Adrenal gland (tissue), 12 donors: Measurements from ENCODE around the gene IGHMBP2. TPM values are rescaled to one million over a fixed set of nuclear protein-coding genes. Genes with fewer than 3 reads are reported as not detected.

Experiments used
- DNase-seq, 7 donors: peaks; one replicate each; pipeline ENCODE4 v3.0.0-alpha.2; 2019 to 2020
- H3K27ac ChIP-seq, 5 donors: fragments of 200-600 bp; sonication (generic) in 4 of 5; 1 replicate in 3 of 5; 2 replicates in 2 of 5; pipeline versions ENCODE4 v1.5.1 to v1.8.0; 2016 to 2020; ENCODE audit warnings: mild to moderate bottlenecking in 1 of 5
- H3K27me3 ChIP-seq: fragments of 200-600 bp; 2 replicates; pipeline ENCODE4 v1.8.0; 2021
- H3K36me3 ChIP-seq, 2 donors: fragments of 200-600 bp; replicated peaks in 1 of 2; 1 replicate in 1 of 2; 2 replicates in 1 of 2; pipeline versions ENCODE4 v1.5.1 to v1.8.0; 2018 to 2022
- H3K4me1 ChIP-seq, 2 donors: fragments of 200-600 bp; replicated peaks in 1 of 2; 1 replicate in 1 of 2; 2 replicates in 1 of 2; pipeline versions ENCODE4 v1.5.1 to v1.8.0; 2018 to 2021
- H3K4me3 ChIP-seq, 4 donors: fragments of 200-600 bp; sonication (generic) in 3 of 4; one replicate each; pipeline ENCODE4 v1.5.1; 2016 to 2018
- H3K9me3 ChIP-seq, 3 donors: fragments of 200-600 bp; sonication (generic) in 1 of 3; replicated peaks in 1 of 3; 1 replicate in 2 of 3; 2 replicates in 1 of 3; pipeline versions ENCODE4 v1.5.1 to v1.8.0; 2016 to 2021
- CTCF ChIP-seq, 6 experiments: fragments of 450-650 bp in 4 of 6; fragments of 200-600 bp in 2 of 6; sonication (generic) in 1 of 6; IDR thresholded peaks; 1 replicate in 5 of 6; 2 replicates in 1 of 6; pipeline versions ENCODE4 v1.5.1 to v1.8.0; 2016 to 2021; ENCODE audit warnings: antibody characterized with exemption in 6 of 6, mild to moderate bottlenecking in 2 of 6, moderate library complexity in 1 of 6
- POLR2A ChIP-seq, 2 donors: fragments of 450-650 bp; IDR thresholded peaks; one replicate each; pipeline ENCODE4 v1.6.1; 2017; ENCODE audit warnings: antibody characterized with exemption in 2 of 2, mild to moderate bottlenecking in 2 of 2, moderate library complexity in 1 of 2
- WGBS, 4 donors: extraction: QIAGEN DNeasy Blood & Tissue Kit in 2 of 4; methylation state at CpG; one replicate each; pipeline versions ENCODE4 v1.1.5 to v1.1.7; 2013 to 2017; 5-methylcytosine and 5-hydroxymethylcytosine counted together
- intact Hi-C, 2 donors: fragments of 100-400 bp; cut with DNase I; formaldehyde crosslinking; loops; one replicate each; pipeline versions ENCODE4 v1.14.1 to v1.15.0; 2022 to 2023
- polyA plus RNA-seq, 3 donors: library from polyadenylated mRNA; stranded (reverse); fragments of 200-250 nt in 2 of 3; fragments of 350-450 nt in 1 of 3; fragmentation: Illumina TruSeq in 1 of 3; extraction: RNeasy Lipid Tissue Mini Kit (QIAGEN cat#74804) in 1 of 3; gene quantifications; one replicate each; pipeline ENCODE4 v1.2.3, GENCODE V29; 2013 to 2014
- total RNA-seq, 9 donors: library from RNA; depleted of rRNA in 4 of 9; stranded (reverse); fragments of >200 nt in 4 of 9; fragments of 120-200 nt in 1 of 9; fragmentation: NEBNext Ultra II Directional in 1 of 9; extraction: Animal tissue kit (Norgen Biotek cat#: 25700) in 1 of 9; gene quantifications; one replicate each; pipeline versions ENCODE4 v1.1.0 to v1.2.4, GENCODE V29; 2013 to 2023
- donor health status: healthy with polysubstance abuse.
- donor health status: Bipolar disorder and iron deficiency.
- donor health status: DM: yes; HTN: yes; CAD: no.
- donor health status: DM: no; HTN: no; CAD: no.
- donor health status: DM: no; HTN: no; CAD: no.
- donor health status: DM: yes; HTN: yes; CAD: no.

Gene IGHMBP2
- total and polyA plus RNA-seq, 12 donors: 7.9 to 40.6 (median 16.3) TPM

- no peak overlapping the region for H3K4me3 ChIP-seq
- H3K4me1 ChIP-seq: no peaks in the 10 kb centered on the region
- no peak overlapping the region for H3K27ac ChIP-seq
- H3K9me3 ChIP-seq: no peaks in the 10 kb centered on the region
- no peaks in the 10 kb centered on the region for H3K27me3 ChIP-seq
- no peaks in the 10 kb centered on the region for H3K36me3 ChIP-seq
- no peak for TF ChIP-seq CTCF (IDR thresholded peaks at IDR 0.05)
- no peak for TF ChIP-seq POLR2A (IDR thresholded peaks at IDR 0.05)
- intact Hi-C loops: no loop called here
- WGBS, 4 donors: 72 to 89% (median 82%) methylated on average over 7 to 8 of the region's 8 CpGs
- no peak for DNase-seq
Measured at GRCh38 chr11:68961245-68961644, 57.6 kb downstream of the IGHMBP2 start.

GRCh38 chr11:68962527-68963250 lies 59.0 kb downstream of the IGHMBP2 start:
- WGBS, 4 donors: 83 to 87% (median 84%) methylated on average over 16 of the region's 16 CpGs

GRCh38 chr11:68963779-68964178 lies 60.1 kb downstream of the IGHMBP2 start:
- H3K27me3 ChIP-seq: no peaks in the 10 kb centered on the region
- intact Hi-C loops: no loop called here
- no peak overlapping the region for H3K27ac ChIP-seq
- TF ChIP-seq POLR2A (IDR thresholded peaks at IDR 0.05) (no peak), CTCF (IDR thresholded peaks at IDR 0.05) (no peak)
- DNase-seq: no peak
- no peaks in the 10 kb centered on the region for H3K9me3 ChIP-seq
- no peaks in the 10 kb centered on the region for H3K36me3 ChIP-seq
- no peaks in the 10 kb centered on the region for H3K4me1 ChIP-seq
- WGBS, 4 donors: 78 to 100% (median 95%) methylated on average over 1 to 3 of the region's 3 CpGs
- H3K4me3 ChIP-seq: no peak overlapping the region

More at GRCh38 chr11:68962527-68963250, 59.0 kb downstream of the IGHMBP2 start:
- no peak for TF ChIP-seq POLR2A (IDR thresholded peaks at IDR 0.05)
- no peak for TF ChIP-seq CTCF (IDR thresholded peaks at IDR 0.05)
- no peaks in the 10 kb centered on the region for H3K36me3 ChIP-seq
- no peaks in the 10 kb centered on the region for H3K9me3 ChIP-seq
- intact Hi-C loops: no loop called here
- no peaks in the 10 kb centered on the region for H3K4me1 ChIP-seq
- H3K4me3 ChIP-seq: no peak overlapping the region
- no peak overlapping the region for H3K27ac ChIP-seq
- no peaks in the 10 kb centered on the region for H3K27me3 ChIP-seq
- DNase-seq: no peak

GRCh38 chr11:68965901-68966853 lies 62.5 kb downstream of the IGHMBP2 start:
- DNase-seq: peak in 2 of 7 donors; percentile 9 to 44

More at GRCh38 chr11:68965901-68966853, 62.5 kb downstream of the IGHMBP2 start:
- intact Hi-C loops: no loop called here
- no peak overlapping the region for H3K27ac ChIP-seq
- no peaks in the 10 kb centered on the region for H3K9me3 ChIP-seq
- no peaks in the 10 kb centered on the region for H3K36me3 ChIP-seq
- H3K4me3 ChIP-seq: no peak overlapping the region
- no peaks in the 10 kb centered on the region for H3K4me1 ChIP-seq
- WGBS, 4 donors: 84 to 87% (median 85%) methylated on average over 11 to 15 of the region's 15 CpGs
- no peak for TF ChIP-seq CTCF (IDR thresholded peaks at IDR 0.05)
- TF ChIP-seq POLR2A (IDR thresholded peaks at IDR 0.05): no peak
- no peaks in the 10 kb centered on the region for H3K27me3 ChIP-seq
